Measurements from ENCODE around the gene CFAP74. TPM values are rescaled to one million over a fixed set of nuclear protein-coding genes. Genes with fewer than 3 reads are reported as not detected.

The CFAP74 gene
- total and polyA plus RNA-seq, 9 of the 15 experiments (the other 6 are each of a cell fraction or from before 2014, with no cell fraction given) = 0.03 to 0.15 (median 0.05) TPM; not detected in 6

DNA sequence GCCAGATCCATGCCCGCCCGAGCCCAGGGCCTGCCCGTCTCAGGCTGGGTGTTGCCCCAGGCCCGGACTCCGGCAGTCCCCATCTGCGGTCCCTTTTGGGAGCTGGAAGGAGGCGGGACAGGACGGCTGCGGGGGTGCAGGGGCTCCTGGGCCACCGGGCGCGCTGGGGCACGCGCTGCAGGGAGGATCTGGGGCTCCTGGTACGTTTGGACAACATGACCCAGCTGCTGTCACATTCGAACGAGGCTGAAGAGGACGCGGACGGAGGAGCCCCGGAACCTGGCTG lies 95.1 kb downstream of the CFAP74 start (continued):
- TF ChIP-seq, protein P1, sequence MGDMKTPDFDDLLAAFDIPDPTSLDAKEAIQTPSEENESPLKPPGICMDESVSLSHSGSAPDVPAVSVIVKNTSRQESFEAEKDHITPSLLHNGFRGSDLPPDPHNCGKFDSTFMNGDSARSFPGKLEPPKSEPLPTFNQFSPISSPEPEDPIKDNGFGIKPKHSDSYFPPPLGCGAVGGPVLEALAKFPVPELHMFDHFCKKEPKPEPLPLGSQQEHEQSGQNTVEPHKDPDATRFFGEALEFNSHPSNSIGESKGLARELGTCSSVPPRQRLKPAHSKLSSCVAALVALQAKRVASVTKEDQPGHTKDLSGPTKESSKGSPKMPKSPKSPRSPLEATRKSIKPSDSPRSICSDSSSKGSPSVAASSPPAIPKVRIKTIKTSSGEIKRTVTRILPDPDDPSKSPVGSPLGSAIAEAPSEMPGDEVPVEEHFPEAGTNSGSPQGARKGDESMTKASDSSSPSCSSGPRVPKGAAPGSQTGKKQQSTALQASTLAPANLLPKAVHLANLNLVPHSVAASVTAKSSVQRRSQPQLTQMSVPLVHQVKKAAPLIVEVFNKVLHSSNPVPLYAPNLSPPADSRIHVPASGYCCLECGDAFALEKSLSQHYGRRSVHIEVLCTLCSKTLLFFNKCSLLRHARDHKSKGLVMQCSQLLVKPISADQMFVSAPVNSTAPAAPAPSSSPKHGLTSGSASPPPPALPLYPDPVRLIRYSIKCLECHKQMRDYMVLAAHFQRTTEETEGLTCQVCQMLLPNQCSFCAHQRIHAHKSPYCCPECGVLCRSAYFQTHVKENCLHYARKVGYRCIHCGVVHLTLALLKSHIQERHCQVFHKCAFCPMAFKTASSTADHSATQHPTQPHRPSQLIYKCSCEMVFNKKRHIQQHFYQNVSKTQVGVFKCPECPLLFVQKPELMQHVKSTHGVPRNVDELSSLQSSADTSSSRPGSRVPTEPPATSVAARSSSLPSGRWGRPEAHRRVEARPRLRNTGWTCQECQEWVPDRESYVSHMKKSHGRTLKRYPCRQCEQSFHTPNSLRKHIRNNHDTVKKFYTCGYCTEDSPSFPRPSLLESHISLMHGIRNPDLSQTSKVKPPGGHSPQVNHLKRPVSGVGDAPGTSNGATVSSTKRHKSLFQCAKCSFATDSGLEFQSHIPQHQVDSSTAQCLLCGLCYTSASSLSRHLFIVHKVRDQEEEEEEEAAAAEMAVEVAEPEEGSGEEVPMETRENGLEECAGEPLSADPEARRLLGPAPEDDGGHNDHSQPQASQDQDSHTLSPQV (IDR thresholded peaks at IDR 0.05) = peak; percentile 42
- TF ChIP-seq, protein P2, sequence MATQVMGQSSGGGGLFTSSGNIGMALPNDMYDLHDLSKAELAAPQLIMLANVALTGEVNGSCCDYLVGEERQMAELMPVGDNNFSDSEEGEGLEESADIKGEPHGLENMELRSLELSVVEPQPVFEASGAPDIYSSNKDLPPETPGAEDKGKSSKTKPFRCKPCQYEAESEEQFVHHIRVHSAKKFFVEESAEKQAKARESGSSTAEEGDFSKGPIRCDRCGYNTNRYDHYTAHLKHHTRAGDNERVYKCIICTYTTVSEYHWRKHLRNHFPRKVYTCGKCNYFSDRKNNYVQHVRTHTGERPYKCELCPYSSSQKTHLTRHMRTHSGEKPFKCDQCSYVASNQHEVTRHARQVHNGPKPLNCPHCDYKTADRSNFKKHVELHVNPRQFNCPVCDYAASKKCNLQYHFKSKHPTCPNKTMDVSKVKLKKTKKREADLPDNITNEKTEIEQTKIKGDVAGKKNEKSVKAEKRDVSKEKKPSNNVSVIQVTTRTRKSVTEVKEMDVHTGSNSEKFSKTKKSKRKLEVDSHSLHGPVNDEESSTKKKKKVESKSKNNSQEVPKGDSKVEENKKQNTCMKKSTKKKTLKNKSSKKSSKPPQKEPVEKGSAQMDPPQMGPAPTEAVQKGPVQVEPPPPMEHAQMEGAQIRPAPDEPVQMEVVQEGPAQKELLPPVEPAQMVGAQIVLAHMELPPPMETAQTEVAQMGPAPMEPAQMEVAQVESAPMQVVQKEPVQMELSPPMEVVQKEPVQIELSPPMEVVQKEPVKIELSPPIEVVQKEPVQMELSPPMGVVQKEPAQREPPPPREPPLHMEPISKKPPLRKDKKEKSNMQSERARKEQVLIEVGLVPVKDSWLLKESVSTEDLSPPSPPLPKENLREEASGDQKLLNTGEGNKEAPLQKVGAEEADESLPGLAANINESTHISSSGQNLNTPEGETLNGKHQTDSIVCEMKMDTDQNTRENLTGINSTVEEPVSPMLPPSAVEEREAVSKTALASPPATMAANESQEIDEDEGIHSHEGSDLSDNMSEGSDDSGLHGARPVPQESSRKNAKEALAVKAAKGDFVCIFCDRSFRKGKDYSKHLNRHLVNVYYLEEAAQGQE (IDR thresholded peaks at IDR 0.05; ENCODE audit: borderline replicate concordance) = no peak
- TF ChIP-seq, protein P2 (CRISPR knock-in tag; IDR thresholded peaks at IDR 0.05; ENCODE audit: low read depth) = peak; percentile 51; the same call in 1 of the 2 replicates
- no peak for TF ChIP-seq ZNF212 (CRISPR knock-in tag; IDR thresholded peaks at IDR 0.05)
- peak; percentile 64; the same call in 1 of the 2 replicates for TF ChIP-seq ZNF12 (CRISPR knock-in tag; IDR thresholded peaks at IDR 0.05)
- TF ChIP-seq, protein P3, sequence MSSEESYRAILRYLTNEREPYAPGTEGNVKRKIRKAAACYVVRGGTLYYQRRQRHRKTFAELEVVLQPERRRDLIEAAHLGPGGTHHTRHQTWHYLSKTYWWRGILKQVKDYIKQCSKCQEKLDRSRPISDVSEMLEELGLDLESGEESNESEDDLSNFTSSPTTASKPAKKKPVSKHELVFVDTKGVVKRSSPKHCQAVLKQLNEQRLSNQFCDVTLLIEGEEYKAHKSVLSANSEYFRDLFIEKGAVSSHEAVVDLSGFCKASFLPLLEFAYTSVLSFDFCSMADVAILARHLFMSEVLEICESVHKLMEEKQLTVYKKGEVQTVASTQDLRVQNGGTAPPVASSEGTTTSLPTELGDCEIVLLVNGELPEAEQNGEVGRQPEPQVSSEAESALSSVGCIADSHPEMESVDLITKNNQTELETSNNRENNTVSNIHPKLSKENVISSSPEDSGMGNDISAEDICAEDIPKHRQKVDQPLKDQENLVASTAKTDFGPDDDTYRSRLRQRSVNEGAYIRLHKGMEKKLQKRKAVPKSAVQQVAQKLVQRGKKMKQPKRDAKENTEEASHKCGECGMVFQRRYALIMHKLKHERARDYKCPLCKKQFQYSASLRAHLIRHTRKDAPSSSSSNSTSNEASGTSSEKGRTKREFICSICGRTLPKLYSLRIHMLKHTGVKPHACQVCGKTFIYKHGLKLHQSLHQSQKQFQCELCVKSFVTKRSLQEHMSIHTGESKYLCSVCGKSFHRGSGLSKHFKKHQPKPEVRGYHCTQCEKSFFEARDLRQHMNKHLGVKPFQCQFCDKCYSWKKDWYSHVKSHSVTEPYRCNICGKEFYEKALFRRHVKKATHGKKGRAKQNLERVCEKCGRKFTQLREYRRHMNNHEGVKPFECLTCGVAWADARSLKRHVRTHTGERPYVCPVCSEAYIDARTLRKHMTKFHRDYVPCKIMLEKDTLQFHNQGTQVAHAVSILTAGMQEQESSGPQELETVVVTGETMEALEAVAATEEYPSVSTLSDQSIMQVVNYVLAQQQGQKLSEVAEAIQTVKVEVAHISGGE (CRISPR knock-in tag; IDR thresholded peaks at IDR 0.05) = no peak
- 0 out of 2 replicates have a peak, but pooled peaks have one; percentile 3 for TF ChIP-seq ZNF766 (CRISPR knock-in tag; conservative IDR thresholded peaks at IDR 0.05)
- peak in 1 of 2 experiments; percentile 43; a peak in 1 of 4 replicates for TF ChIP-seq NRF1 (conservative IDR thresholded peaks at IDR 0.05 in 1 of 2, IDR thresholded peaks at IDR 0.05 in 1 of 2)
- TF ChIP-seq GATA2 (CRISPR knock-in tag; IDR thresholded peaks at IDR 0.05) = peak; percentile 4; the same call in 1 of the 2 replicates
- TF ChIP-seq SAP30 (IDR thresholded peaks at IDR 0.05; ENCODE audit: borderline replicate concordance, insufficient read depth, low read depth, low read length, poor library complexity, severe bottlenecking) = peak; percentile 74
